PC-3 (cell line): ENCODE results near the gene ZNF750. TPM values are rescaled to one million over a fixed set of nuclear protein-coding genes. Genes with fewer than 3 reads are reported as not detected.

Source experiments
- ATAC-seq: fragments of 200-7000 bp; cut with Tn5 transposase; 2 replicates; pipeline ENCODE4 v1.9.1; 2020; ENCODE audit warnings: mild to moderate bottlenecking, moderate library complexity
- BruUV-seq: library from RNA; stranded (reverse); fragments of 400-500 nt; replicated peaks from 2 replicates; lab custom pipeline; 2021; lab: Mats Ljungman, UMichigan
- CTCF ChIA-PET: fragments of 300-600 bp; sonication (Branson Sonifier 250); formaldehyde crosslinking; loops from one replicate; lab custom pipeline; 2022; ENCODE audit warnings: antibody characterized with exemption; lab: Charles Lee
- POLR2A ChIA-PET: fragments of 300-600 bp; sonication (Branson Sonifier 250); formaldehyde crosslinking; loops from one replicate; lab custom pipeline; 2022; ENCODE audit warnings: antibody characterized with exemption; ENCODE audit not compliant: unreplicated experiment; lab: Charles Lee
- DNase-seq: peaks from one replicate; pipeline ENCODE4 v3.0.0-alpha.2; 2015
- H2AFZ ChIP-seq: fragments of 300-600 bp; sonication (generic); 2 replicates; pipeline ENCODE4 v1.6.0; 2016; ENCODE audit warnings: antibody characterized with exemption, low read length
- H3F3A ChIP-seq: fragments of 300-600 bp; sonication (generic); one replicate; pipeline ENCODE4 v1.6.0; 2017; ENCODE audit warnings: antibody characterized with exemption, low read length, control low read depth, mild to moderate bottlenecking; ENCODE audit not compliant: unreplicated experiment
- H3K27ac ChIP-seq: fragments of 300-600 bp; sonication (generic); 2 replicates; pipeline ENCODE4 v1.5.1; 2016; ENCODE audit warnings: mild to moderate bottlenecking, low read length
- H3K27me3 ChIP-seq: fragments of 300-600 bp; sonication (generic); 2 replicates; pipeline ENCODE4 v1.6.1; 2016; ENCODE audit warnings: low read length, mixed read lengths
- H3K36me3 ChIP-seq: fragments of 300-600 bp; sonication (generic); 2 replicates; pipeline ENCODE4 v1.6.1; 2016; ENCODE audit warnings: low read depth, mixed run types, low read length, mixed read lengths
- H3K4me1 ChIP-seq: fragments of 300-600 bp; sonication (generic); 2 replicates; pipeline ENCODE4 v1.5.1; 2016; ENCODE audit warnings: low read length; ENCODE audit not compliant: insufficient read depth
- H3K4me2 ChIP-seq: fragments of 300-600 bp; sonication (generic); 2 replicates; pipeline ENCODE4 v1.6.0; 2016; ENCODE audit warnings: low read length
- H3K4me3 ChIP-seq: fragments of 300-600 bp; sonication (generic); 2 replicates; pipeline ENCODE4 v1.5.1; 2016; ENCODE audit warnings: mild to moderate bottlenecking, low read length, mixed read lengths
- H3K79me2 ChIP-seq: fragments of 300-600 bp; sonication (generic); 2 replicates; pipeline ENCODE4 v1.6.1; 2017; ENCODE audit warnings: low read length, mixed read lengths
- H3K9ac ChIP-seq: fragments of 300-600 bp; sonication (generic); 2 replicates; pipeline ENCODE4 v1.6.0; 2016; ENCODE audit warnings: mild to moderate bottlenecking, low read length
- H3K9me2 ChIP-seq: fragments of 300-600 bp; sonication (generic); replicated peaks from 2 replicates; pipeline ENCODE4 v1.6.1; 2016; ENCODE audit warnings: mixed run types, low read length, mixed read lengths
- H3K9me3 ChIP-seq: fragments of 300-600 bp; sonication (generic); 2 replicates; pipeline ENCODE4 v1.6.1; 2016; ENCODE audit warnings: low read length, mixed read lengths
- H4K20me1 ChIP-seq: fragments of 300-600 bp; sonication (generic); 2 replicates; pipeline ENCODE4 v1.6.1; 2016; ENCODE audit warnings: low read length, mixed read lengths
- EZH2 ChIP-seq: fragments of 300-600 bp; sonication (generic); IDR thresholded peaks from one replicate; pipeline ENCODE4 v1.6.1; 2017; ENCODE audit warnings: antibody characterized with exemption, mild to moderate bottlenecking, low read length; ENCODE audit not compliant: unreplicated experiment
- EZH2phosphoT487 ChIP-seq: fragments of 300-600 bp; sonication (generic); IDR thresholded peaks from 2 replicates; pipeline ENCODE4 v1.6.1; 2018; ENCODE audit warnings: mild to moderate bottlenecking, antibody characterized with exemption, low read length, borderline replicate concordance
- intact Hi-C: fragments of 100-400 bp; cut with micrococcal nuclease; formaldehyde crosslinking; loops from 2 replicates; pipeline ENCODE4 v1.9.0; 2023
- total RNA-seq: library from RNA; depleted of rRNA; stranded (reverse); fragments of >200 nt; gene quantifications from 2 replicates; pipeline ENCODE4 v1.2.3, GENCODE V29; 2014
- TF ChIP-seq, protein P1 (sequence below): fragments of 300-600 bp; sonication (generic); conservative IDR thresholded peaks from 2 replicates; pipeline ENCODE4 v1.5.1; 2017; ENCODE audit warnings: antibody characterized with exemption, low read depth, mild to moderate bottlenecking, low read length

Gene ZNF750
- total RNA-seq, 1 experiment from 2014 or later: not detected

DNA sequence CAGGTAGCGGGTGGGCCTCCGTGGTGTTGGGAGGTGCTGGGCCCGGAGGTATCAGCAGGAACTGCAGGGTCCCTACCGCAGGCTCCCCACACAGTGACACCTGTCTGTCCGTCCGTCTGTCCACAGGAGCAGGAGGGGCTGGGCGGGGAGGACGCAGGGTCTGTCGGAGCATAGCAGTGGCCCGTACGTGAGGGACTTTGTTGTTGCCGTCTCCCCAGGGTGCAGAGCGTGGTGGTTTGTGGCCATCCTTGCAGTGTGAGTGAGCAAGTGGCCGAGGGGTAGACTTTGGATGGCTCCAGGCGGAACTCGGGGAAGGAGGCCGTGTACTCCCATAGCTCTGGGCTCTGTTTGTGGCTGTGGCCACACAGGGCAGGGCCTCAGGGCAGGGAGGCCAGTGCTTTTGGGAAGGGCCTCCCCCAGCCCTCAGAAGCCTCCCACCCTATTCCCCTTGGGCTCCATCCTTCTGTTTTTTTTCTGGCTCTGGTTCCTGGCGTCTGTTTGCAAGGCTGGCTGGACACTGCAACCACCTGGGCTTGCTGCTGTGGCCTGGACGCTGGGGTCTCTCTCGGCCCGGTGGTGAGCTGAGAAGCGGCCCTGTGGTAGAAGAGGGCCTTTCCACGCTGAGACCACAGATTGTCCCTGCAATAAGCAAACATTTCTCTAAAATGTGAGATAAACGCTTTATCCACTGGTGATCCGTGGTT, 41.0 kb upstream of the ZNF750 start:
- BruUV-seq: no TSS peak
- no peak overlapping the region for H3K4me2 ChIP-seq
- ATAC-seq (no peak), DNase-seq (no peak)
- H4K20me1 ChIP-seq: no peaks in the 10 kb centered on the region
- intact Hi-C loops: no loop called here
- ChIA-PET POLR2A (no interaction called here), CTCF (no interaction called here)
- peaks cover 16% of the 10 kb centered on the region for H3K4me1 ChIP-seq
- no peaks in the 10 kb centered on the region for H3K27me3 ChIP-seq
- H3K79me2 ChIP-seq: 0 out of 2 replicates have a peak, but pooled peaks cover 3% of the 10 kb centered on the region
- no peaks in the 10 kb centered on the region for H3K9me2 ChIP-seq
- H3K36me3 ChIP-seq: no peaks in the 10 kb centered on the region
- no peak overlapping the region for H2AFZ ChIP-seq
- H3F3A ChIP-seq: no peaks in the 10 kb centered on the region
- TF ChIP-seq, protein P1, sequence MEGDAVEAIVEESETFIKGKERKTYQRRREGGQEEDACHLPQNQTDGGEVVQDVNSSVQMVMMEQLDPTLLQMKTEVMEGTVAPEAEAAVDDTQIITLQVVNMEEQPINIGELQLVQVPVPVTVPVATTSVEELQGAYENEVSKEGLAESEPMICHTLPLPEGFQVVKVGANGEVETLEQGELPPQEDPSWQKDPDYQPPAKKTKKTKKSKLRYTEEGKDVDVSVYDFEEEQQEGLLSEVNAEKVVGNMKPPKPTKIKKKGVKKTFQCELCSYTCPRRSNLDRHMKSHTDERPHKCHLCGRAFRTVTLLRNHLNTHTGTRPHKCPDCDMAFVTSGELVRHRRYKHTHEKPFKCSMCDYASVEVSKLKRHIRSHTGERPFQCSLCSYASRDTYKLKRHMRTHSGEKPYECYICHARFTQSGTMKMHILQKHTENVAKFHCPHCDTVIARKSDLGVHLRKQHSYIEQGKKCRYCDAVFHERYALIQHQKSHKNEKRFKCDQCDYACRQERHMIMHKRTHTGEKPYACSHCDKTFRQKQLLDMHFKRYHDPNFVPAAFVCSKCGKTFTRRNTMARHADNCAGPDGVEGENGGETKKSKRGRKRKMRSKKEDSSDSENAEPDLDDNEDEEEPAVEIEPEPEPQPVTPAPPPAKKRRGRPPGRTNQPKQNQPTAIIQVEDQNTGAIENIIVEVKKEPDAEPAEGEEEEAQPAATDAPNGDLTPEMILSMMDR: no peak
- TF ChIP-seq EZH2 (no peak), EZH2phosphoT487 (no peak)
- H3K4me3 ChIP-seq: no peak overlapping the region
- H3K27ac ChIP-seq: no peak overlapping the region
- H3K9ac ChIP-seq: no peak overlapping the region
- no peaks in the 10 kb centered on the region for H3K9me3 ChIP-seq

DNA sequence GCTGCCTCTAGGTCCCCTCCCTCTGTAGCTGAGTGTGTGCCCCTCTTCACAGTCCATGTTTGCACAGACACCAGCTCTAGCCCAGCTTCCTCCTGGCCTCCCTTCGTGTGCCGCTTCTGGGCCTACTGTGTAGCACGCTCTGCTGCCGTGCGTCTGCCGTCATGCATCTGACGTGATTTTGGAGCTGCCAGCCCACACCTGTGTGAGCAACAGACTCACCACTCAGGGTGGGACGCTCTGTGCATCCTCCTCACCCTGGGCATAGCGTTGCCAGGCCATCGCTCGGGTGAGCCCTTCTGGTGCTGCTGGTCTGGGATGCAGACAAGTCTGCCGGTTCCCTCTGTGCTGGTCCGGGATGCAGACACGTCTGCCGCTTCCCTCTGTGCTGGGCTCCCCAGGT, 39.4 kb upstream of the ZNF750 start:
- no peak for ATAC-seq
- TF ChIP-seq, protein P1: no peak
- TF ChIP-seq EZH2 (no peak), EZH2phosphoT487 (no peak)
- Histone ChIP-seq H4K20me1 (no peaks in the 10 kb centered on the region), H3K9ac (no peak overlapping the region), H3F3A (no peaks in the 10 kb centered on the region), H3K4me2 (no peak overlapping the region), H3K9me3 (no peaks in the 10 kb centered on the region), H3K79me2 (0 out of 2 replicates have a peak, but pooled peaks cover 3% of the 10 kb centered on the region), H3K4me1 (peaks cover 22% of the 10 kb centered on the region), H3K27me3 (no peaks in the 10 kb centered on the region), H2AFZ (no peak overlapping the region), H3K36me3 (no peaks in the 10 kb centered on the region), H3K9me2 (no peaks in the 10 kb centered on the region), H3K4me3 (no peak overlapping the region), H3K27ac (no peak overlapping the region)
- BruUV-seq: no TSS peak
- DNase-seq: no peak
- ChIA-PET CTCF (no interaction called here), POLR2A (no interaction called here)
- intact Hi-C loops: no loop called here

DNA sequence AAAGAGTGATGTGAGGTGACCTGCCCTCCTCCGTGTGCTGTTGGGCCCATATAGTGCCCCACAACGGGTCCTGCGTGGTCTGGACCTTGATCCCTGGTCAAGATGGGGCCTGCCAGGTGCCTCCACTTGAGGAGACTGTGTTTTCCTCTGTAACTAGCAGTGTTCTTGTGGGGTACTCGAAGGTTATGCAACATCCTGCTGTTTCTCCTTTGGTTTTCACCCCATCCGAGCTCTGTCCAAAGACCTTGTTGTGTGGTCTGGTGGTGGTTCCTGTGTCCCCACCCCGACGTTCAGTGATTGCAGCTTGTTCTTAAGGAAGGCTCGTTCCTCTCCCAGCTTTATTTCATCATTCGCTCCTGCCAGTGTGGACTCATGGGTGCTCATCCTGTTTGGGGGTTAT, 38.7 kb upstream of the ZNF750 start:
- H3K4me2 ChIP-seq: no peak overlapping the region
- no peak for ATAC-seq
- H3K79me2 ChIP-seq: peaks cover 7% of the 10 kb centered on the region; the same call in 1 of the 2 replicates
- DNase-seq: no peak
- POLR2A ChIA-PET: no interaction called here
- H3K36me3 ChIP-seq: no peaks in the 10 kb centered on the region
- TF ChIP-seq EZH2phosphoT487 (no peak), EZH2 (no peak)
- TF ChIP-seq, protein P1: no peak
- CTCF ChIA-PET: no interaction called here
- H2AFZ ChIP-seq: no peak overlapping the region
- no TSS peak for BruUV-seq
- H3K4me1 ChIP-seq: peaks cover 27% of the 10 kb centered on the region
- H3K9me3 ChIP-seq: no peaks in the 10 kb centered on the region
- H3K9ac ChIP-seq: no peak overlapping the region
- no peaks in the 10 kb centered on the region for H3K27me3 ChIP-seq
- no peak overlapping the region for H3K4me3 ChIP-seq
- no peaks in the 10 kb centered on the region for H3F3A ChIP-seq
- no peaks in the 10 kb centered on the region for H3K9me2 ChIP-seq
- intact Hi-C loops: no loop called here
- no peaks in the 10 kb centered on the region for H4K20me1 ChIP-seq
- no peak overlapping the region for H3K27ac ChIP-seq
